Activated CD8-positive, alpha-beta T cell treated with anti-CD3 and anti-CD28 coated beads for 36 hours (primary cell): Measurements from ENCODE around the gene PTPRD. TPM values are rescaled to one million over a fixed set of nuclear protein-coding genes. Genes with fewer than 3 reads are reported as not detected.

Experiments
- ATAC-seq: fragments of 200-7000 bp; cut with Tn5 transposase; one replicate; pipeline ENCODE4 v1.10.0; 2021; ENCODE audit warnings: mild to moderate bottlenecking, moderate library complexity
- CTCF ChIA-PET: fragments of 350-600 bp; sonication (Branson Sonifier 250); formaldehyde crosslinking; loops from one replicate; lab custom pipeline; 2021; ENCODE audit warnings: antibody characterized with exemption; lab: Charles Lee
- POLR2A ChIA-PET: fragments of 350-600 bp; sonication (Branson Sonifier 250); formaldehyde crosslinking; loops from one replicate; lab custom pipeline; 2021; ENCODE audit warnings: antibody characterized with exemption; lab: Charles Lee
- DNase-seq: peaks from one replicate; pipeline ENCODE4 v3.0.0-alpha.2; 2020
- H3K27ac Mint-ChIP-seq: one replicate; pipeline ENCODE4 v1.8.0; 2021; ENCODE audit warnings: mild to moderate bottlenecking, mixed read lengths
- H3K27me3 Mint-ChIP-seq: one replicate; pipeline ENCODE4 v1.8.0; 2021; ENCODE audit warnings: mixed read lengths
- H3K36me3 Mint-ChIP-seq: one replicate; pipeline ENCODE4 v1.8.0; 2021; ENCODE audit warnings: low read depth, mixed read lengths
- H3K4me1 Mint-ChIP-seq: one replicate; pipeline ENCODE4 v1.8.0; 2021; ENCODE audit warnings: low read depth, mixed read lengths
- H3K4me3 Mint-ChIP-seq: one replicate; pipeline ENCODE4 v1.8.0; 2021; ENCODE audit warnings: mild to moderate bottlenecking, moderate library complexity, mixed read lengths
- H3K9me3 Mint-ChIP-seq: one replicate; pipeline ENCODE4 v1.8.0; 2021; ENCODE audit warnings: mixed read lengths
- CTCF ChIP-seq: fragments of 200-600 bp; IDR thresholded peaks from one replicate; pipeline ENCODE4 v1.8.0; 2022; ENCODE audit warnings: antibody characterized with exemption, mild to moderate bottlenecking
- intact Hi-C: fragments of 100-400 bp; cut with micrococcal nuclease; formaldehyde crosslinking; loops from one replicate; pipeline ENCODE4 v1.10.0; 2022
- total RNA-seq, 2 experiments: library from RNA; stranded (reverse); gene quantifications; one replicate each; pipeline ENCODE4 v1.2.3, GENCODE V29; 2021

The PTPRD gene
- total RNA-seq, 2 experiments from 2014 or later, result not detected

- H3K27ac Mint-ChIP-seq, result no peak overlapping the region
- TF ChIP-seq CTCF, result no peak
- no peaks in the 10 kb centered on the region for H3K27me3 Mint-ChIP-seq
- ATAC-seq (no peak), DNase-seq (no peak)
- ChIA-PET CTCF (interaction anchor here (1.4 kb wide), 1 partner anchor 10 kb away, joined by 3 read pairs; no protein-coding TSS in a partner anchor), POLR2A (no interaction called here)
- no peaks in the 10 kb centered on the region for H3K36me3 Mint-ChIP-seq
- intact Hi-C loops, result no loop called here
- no peaks in the 10 kb centered on the region for H3K9me3 Mint-ChIP-seq
- H3K4me1 Mint-ChIP-seq, result no peaks in the 10 kb centered on the region
- H3K4me3 Mint-ChIP-seq, result no peak overlapping the region
Measured at GRCh38 chr9:9752722-9753121, 860.1 kb downstream of the PTPRD start.

GRCh38 chr9:9751996-9752395 is 860.8 kb downstream of the PTPRD start:
- Mint-ChIP-seq H3K9me3 (no peaks in the 10 kb centered on the region), H3K27ac (no peak overlapping the region), H3K27me3 (no peaks in the 10 kb centered on the region), H3K4me3 (no peak overlapping the region), H3K4me1 (no peaks in the 10 kb centered on the region), H3K36me3 (no peaks in the 10 kb centered on the region)
- ChIA-PET POLR2A (no interaction called here), CTCF (no interaction called here)
- ATAC-seq, result no peak
- no peak for DNase-seq
- intact Hi-C loops, result no loop called here
- TF ChIP-seq CTCF, result no peak

GRCh38 chr9:9750719-9751118 is 862.1 kb downstream of the PTPRD start:
- no peaks in the 10 kb centered on the region for H3K4me1 Mint-ChIP-seq
- ATAC-seq, result no peak
- no peak overlapping the region for H3K27ac Mint-ChIP-seq
- POLR2A ChIA-PET, result no interaction called here
- H3K9me3 Mint-ChIP-seq, result peaks cover 1% of the 10 kb centered on the region
- H3K36me3 Mint-ChIP-seq, result no peaks in the 10 kb centered on the region
- TF ChIP-seq CTCF, result no peak
- intact Hi-C loops, result no loop called here
- no peak overlapping the region for H3K4me3 Mint-ChIP-seq
- no peaks in the 10 kb centered on the region for H3K27me3 Mint-ChIP-seq
- DNase-seq, result no peak
- CTCF ChIA-PET, result no interaction called here

GRCh38 chr9:9749591-9749990 is 863.2 kb downstream of the PTPRD start:
- Mint-ChIP-seq H3K4me3 (no peak overlapping the region), H3K4me1 (no peaks in the 10 kb centered on the region), H3K27ac (no peak overlapping the region), H3K9me3 (peaks cover 1% of the 10 kb centered on the region), H3K36me3 (no peaks in the 10 kb centered on the region), H3K27me3 (no peaks in the 10 kb centered on the region)
- intact Hi-C loops, result no loop called here
- ATAC-seq (no peak), DNase-seq (no peak)
- no peak for TF ChIP-seq CTCF
- ChIA-PET POLR2A (no interaction called here), CTCF (no interaction called here)

GRCh38 chr9:9747787-9748186 is 865.0 kb downstream of the PTPRD start:
- DNase-seq (no peak), ATAC-seq (no peak)
- peaks cover 1% of the 10 kb centered on the region for H3K9me3 Mint-ChIP-seq
- TF ChIP-seq CTCF, result no peak
- intact Hi-C loops, result no loop called here
- no peaks in the 10 kb centered on the region for H3K4me1 Mint-ChIP-seq
- H3K27me3 Mint-ChIP-seq, result no peaks in the 10 kb centered on the region
- CTCF ChIA-PET, result no interaction called here
- no peaks in the 10 kb centered on the region for H3K36me3 Mint-ChIP-seq
- H3K4me3 Mint-ChIP-seq, result no peak overlapping the region
- no peak overlapping the region for H3K27ac Mint-ChIP-seq
- POLR2A ChIA-PET, result no interaction called here
